Measurements from ENCODE around the gene SLC25A53.

DNA sequence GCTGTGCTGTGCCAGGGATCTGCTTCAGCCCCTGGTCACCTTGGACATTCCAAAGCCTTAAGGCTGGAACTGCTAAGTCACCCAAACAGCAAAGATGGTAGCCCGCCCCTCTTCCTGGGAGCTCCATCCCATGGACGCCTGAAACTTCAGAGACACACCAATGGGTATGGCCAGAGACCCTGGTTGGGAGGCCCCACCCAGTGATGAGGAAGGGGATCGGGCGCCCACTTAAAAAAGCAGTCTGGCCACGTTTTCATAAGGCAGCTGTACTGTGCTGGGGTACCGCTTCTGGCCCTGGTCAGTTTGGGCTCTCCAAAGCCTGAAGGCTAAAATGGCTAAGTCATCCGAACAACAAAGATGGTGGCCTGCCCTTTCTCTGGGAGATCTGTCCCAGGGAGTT is 71.3 kb downstream of the SLC25A53 start:
- no peak for TF ChIP-seq POLR2A (IDR thresholded peaks at IDR 0.05)
- no peak for TF ChIP-seq CTCF (IDR thresholded peaks at IDR 0.05)
- no peak for TF ChIP-seq POLR2AphosphoS5 (IDR thresholded peaks at IDR 0.05; ENCODE audit: insufficient read depth in 1 of 2, low read depth in 1 of 2)
